NCI-H2196 (cell line): ENCODE results near the gene KCNC3.

Experiments used
- DNase-seq: peaks from one replicate; lab custom pipeline; 2025; ENCODE audit not compliant: unreplicated experiment; lab: John Stamatoyannopoulos, UW

KCNC3 gene

DNA sequence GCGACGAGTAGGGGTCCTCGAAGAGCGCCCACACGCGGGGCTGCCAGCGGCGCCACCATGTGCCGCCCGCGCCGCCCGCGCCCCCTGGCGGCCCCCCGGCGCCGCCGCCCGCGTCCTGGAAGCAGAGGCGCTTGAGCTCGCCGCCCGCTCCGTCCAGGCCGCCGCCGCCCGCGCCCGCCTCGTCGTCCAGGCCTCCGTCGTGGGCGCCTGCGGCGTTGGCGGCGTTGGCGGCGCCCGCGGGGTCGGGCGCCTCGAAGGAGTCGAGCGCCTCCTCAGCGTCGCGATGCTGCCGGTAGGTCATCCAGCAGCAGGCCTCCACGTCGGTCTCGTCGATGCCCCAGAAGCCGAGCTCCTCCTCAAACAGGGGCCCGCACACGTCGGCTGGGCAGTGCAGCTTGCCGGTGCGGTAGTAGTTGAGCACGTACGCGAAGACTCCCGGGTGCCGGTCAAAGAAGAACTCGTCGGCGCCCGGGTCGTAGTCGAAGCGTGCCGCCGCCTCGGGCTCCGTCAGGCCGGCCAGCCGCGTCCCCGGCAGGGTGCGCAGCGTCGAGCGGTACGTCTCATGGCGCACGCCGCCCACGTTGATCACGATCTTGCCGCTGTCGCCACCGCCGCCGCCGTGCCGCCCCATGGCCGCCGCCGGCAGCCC, 829 bp downstream of the KCNC3 start:
- peak; percentile 56 for DNase-seq

DNA sequence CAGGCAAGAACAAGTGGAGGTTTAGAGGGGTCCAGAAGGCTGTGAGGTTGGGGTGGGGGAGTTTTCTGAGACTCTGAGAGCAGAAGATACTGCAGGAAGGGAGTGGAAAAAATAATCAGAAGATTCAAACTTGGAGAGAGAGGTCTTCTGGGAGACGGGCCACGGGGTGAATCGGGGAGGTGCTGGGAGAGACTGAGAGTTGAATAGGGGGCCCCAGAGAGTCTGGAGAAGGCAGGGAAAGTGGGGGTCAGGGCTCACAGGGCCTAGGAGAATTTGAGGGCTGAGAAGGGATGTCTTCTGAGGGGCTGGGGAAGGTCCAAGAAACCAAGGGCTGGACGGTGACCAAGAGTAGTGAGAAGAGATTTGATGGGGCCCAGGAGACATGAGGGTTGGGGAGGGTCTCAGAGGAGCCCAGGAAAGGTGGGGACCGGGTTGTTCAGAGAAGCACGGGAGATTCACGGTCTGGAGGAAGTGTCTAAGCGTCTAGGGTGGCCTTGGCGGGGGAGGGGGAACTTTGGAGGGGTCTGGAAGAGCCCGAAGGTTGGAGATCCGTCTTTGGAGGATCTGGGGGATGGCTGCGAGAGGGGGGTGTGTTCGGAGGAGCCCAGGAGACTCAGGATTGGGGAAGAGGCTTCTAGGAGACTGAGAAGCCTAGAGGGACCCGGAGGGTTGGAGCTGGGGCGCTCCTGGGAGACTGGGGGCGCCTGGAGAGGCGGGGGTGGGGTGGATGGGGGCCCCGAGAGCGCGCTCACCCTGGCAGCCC, 1.5 kb downstream of the KCNC3 start:
- DNase-seq: no peak

DNA sequence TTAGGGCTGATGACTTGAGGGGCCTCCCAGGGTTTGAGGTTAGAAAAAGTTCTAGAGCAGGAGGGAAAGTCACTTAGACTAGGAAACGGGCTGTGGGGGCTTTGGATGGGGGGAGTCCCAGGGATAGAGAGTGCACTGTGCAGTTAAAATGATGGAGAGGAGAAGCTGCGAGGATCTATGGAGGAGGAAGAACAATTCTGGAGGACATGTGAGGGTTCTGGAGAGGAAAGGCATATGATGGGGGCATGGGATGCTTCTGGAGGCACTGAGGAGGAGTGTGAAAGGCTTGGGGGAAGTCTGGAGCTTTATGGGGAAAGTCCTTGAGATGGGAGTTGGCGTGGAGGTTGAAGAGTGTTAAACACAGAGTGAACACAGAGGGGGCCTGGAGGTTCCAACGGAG, 2.2 kb downstream of the KCNC3 start:
- no peak for DNase-seq

DNA sequence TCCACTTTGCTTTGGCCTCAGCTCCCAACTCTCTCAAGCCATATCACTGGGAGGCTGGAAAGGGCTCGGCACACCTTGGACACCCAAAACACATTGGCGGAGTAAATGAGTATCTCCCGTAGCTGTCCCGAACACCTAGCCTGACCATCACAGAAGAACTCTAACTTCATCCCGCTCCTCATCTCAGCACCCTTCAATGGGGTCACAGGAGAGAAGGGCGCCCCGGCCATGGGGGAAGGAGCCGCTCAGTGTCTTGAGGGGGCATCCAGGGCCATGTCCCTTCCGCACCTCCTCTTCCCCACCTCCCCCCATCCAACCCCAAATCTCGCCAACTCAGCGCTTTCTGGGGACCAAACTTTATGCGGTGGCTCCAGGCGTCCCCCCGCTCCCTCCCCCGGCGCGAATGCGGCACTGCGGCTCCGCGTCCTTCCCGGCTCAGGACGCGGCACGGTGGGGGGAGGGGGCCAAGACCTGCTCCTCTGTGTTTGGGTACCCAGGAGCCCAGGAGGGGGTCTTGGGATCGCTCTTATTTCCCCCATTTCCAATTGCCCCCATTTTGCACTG, 3.0 kb downstream of the KCNC3 start:
- DNase-seq: no peak

DNA sequence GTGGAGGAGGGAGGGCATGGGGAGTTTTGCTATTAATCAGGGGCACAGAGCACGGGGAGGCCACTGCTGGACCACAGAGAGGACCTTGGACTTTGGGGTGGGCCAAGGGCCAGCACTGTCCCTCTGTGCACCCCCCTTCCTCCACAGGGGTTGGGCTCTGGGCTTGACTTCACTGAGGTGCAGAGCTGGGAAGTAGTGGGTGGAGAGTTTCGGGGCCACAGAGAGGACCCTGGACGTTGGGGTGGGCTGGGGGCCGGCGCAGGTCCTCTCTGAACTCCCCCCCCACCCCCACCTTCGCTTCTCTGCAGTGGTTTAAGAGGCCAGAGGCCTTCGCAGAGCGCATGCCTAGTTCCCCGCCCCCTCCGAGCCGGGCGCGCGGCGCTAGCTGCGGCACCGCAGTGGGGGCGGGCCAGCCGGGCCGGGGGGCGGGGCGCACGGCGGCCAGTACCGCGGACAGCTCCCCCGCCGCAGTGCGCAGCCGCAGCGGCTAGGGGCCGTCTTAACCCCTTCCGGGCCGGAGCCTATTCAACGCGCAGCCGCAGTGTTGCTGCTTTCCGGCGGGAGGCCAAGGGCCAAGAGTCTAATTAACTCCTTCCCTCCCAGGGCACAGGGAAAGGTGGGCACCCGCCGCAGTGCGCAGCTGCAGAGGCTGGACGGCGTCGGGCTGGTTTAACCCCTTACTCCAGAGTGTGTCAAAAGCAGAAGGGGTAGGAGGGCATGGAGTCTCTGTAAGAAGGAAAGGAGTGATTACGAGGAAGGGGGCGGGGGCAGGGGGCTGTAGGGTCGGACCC, 3.7 kb downstream of the KCNC3 start:
- DNase-seq: peak; percentile 98

DNA sequence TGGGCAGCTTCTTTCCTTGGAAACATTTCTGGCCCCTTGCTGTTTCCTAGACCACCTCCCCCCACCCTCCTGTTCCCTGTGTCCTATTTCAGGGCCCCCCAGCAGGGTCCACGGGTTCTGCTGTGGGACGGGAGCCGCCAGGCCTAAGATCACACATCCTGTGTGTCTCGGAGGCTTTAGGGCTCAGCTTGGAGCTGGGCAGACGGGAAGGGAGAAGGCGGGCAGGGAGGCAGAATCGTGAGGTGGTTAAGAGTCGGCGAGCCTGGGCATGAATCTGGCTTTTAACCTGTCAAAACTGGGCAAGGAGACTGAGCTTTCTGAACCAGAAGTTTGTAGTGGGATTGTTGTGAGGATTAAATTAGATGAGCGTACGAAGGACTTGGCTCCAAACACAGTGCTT, 4.8 kb downstream of the KCNC3 start:
- no peak for DNase-seq

DNA sequence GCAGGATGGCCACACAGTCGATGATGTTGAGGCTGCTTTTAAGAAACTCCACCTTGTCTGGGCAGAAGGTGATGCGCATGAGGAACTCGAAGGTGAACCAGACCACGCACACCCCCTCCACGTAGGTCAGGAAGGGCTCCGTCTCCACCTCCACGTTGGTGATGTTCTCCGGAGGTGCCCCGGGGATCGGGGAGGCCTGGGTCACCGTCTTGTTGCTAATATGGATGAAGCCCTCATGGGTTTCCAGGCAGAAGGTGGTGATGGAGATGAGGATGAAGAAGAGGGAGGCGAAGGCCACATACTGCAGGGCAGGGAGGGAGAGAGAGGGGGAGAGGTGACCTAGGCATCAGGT, 5.4 kb downstream of the KCNC3 start:
- no peak for DNase-seq

DNA sequence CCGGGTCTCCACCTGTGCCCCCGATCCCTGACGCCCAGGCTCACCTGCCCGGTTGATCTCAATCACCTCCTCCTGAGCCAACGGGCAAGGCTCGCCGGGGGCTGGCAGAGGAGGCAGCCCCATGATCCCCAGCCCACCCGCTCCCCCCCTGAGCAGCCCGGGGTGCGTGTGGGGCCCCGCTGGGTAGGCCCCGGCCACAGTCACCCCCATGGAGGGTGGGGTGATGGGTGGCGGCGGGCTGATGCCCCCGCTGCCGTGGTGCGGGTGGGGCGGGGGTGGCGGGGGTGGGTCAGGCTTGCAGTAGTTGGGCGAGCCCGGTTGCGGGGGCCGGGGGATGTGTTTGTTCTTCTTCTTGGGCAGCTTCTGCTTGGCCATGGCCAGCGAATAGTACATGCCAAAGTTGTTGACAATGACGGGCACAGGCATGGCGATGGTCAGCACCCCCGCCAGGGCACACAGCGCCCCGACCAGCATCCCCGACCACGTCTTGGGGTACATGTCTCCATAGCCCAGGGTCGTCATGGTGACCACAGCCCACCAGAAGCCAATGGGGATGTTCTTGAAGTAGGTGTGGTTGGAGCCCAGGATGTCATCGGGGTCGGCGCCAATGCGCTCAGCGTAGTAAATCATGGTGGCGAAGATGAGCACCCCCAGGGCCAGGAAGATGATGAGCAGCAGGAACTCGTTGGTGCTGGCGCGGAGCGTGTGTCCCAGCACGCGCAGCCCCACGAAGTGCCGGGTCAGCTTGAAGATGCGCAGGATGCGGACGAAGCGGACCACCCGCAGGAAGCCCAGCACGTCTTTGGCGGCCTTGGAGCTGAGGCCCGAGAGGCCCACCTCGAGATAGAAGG, 6.0 kb downstream of the KCNC3 start:
- DNase-seq: no peak

DNA sequence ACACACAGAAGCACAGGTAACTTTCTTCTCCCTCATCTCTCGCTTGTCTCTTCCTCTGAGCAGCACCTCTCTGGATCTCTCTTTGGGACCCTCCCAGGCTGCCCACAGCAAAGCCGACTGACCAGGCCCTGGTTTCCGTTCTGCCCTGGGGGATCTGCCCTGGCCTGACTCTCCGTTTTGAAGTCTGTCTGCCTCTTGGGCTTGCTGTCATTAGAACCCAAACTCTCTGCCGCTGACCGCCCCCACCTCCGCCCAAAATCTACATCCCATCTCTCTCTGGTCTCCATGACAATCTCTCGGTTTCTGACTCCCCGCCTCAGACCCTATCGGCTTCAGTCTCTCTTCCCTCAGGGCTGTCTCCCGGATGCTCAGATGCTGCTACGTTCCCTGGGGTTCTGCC, 6.9 kb downstream of the KCNC3 start:
- no peak for DNase-seq

DNA sequence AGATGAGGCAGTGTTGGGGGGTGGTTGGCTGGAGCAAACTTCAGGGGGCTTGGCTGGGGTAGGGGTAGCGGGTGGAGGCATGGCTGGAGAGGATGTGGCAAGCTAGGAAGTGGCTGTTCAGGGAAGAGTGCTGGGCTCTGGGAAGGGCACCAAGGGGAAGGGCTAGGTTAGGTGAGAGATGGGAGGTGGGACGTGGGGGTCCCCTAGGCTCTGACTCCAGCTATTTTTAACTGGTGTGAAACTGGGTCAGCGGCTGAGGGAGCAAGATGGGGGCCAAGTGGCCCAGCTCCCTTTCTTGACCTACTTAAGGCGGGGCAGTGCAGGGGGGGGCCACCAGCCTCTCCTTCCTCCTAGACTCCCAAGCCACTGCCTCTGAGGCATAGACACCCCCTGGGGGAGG, 7.3 kb downstream of the KCNC3 start:
- no peak for DNase-seq

DNA sequence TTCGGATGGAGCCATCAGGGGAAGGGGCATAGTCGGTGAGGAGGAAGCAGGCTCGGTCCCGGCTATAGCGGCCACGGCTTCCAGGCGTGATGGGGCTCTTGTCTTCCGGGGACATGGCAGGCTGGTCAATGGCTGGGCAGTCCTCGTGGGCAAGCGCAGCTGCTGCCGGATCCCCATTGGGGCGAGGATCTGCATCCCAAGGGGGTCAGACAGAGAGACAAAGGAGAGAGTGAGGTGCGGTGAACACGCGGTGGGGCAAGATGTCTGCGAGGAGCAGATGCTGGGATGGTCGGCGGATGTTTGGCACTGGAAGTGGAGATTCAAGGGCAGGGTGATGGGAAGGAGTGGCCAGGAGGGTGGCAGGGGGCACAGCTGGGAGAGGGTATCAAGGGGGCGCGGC, 8.6 kb downstream of the KCNC3 start:
- DNase-seq: no peak

DNA sequence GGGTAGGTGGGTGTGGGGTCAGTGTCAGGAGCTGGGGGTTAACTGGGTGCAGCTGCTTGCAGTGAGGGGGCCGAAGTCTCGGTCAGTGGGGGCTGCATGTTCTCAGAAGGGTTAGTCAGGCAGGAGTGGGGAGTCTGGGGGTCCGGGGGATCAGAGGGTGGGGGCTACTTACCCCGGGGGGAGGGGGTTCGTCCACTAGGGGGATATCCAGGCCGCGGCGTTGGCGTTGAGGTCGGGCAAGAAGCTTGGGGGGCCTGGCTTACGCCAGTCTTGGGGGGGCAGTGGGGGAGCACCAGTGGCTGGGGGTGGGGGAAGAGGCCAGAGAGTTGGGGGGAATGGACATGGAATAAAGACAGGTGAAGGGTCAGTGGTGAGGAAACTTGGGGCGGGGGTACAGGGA, 9.1 kb downstream of the KCNC3 start:
- DNase-seq: no peak

DNA sequence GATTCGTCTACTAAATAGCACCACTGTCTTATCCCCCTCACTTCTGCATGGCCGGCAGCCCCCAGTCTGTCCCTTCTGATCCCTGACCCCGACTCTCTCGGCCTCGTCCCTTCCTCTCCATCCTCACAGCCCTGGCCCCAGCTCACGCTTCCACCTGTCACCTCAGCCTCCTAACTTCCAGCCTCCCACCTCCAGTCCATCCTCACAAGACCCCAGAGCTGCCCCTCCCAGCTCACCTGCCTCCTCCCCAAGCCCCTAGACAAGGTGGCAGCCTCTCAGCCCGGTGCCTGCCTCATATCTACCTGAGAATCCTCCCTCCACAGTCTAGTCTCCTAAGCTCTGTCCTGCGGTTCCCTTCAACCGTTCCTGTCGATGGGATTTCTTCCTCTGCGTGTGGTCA, 10.0 kb downstream of the KCNC3 start:
- DNase-seq: no peak

DNA sequence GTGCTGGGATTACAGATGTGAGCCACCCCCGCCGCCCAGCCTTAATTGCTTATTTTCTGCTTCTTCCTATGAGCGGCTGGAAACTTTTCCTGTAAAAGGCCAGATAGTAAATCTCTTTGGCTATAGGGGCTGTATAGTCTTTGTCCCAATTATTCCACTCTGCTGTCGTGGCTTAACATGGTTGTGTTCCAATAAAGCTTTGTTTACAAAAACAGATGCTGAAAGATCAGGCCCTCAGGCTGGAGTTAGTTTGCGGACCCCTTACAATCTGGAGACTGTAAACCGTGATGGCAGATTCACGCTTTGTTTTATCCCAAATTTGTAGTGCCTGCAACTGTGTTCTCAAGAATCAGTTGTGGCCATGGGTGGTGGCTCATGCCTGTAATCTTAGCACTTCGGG, 10.7 kb downstream of the KCNC3 start:
- DNase-seq: no peak

DNA sequence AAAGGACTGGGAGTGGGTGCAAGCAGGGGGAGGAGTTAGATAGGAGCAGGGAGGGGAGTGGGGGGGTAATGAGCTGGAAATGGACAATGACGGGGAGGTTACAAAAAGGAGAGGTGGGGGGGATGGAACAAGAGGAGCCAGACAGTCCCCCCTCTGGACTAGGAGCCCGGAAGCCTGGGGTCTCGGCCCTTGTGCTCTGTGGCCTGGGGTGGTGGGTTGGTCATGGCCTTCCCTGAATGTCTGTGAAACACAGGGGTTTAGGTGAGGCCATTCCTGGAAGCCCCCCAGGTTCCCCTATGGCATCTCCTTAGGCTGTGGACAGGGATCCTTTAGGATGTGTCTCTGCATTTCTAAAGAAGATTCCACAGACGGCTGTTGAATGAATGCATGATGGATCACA, 12.1 kb downstream of the KCNC3 start:
- no peak for DNase-seq

DNA sequence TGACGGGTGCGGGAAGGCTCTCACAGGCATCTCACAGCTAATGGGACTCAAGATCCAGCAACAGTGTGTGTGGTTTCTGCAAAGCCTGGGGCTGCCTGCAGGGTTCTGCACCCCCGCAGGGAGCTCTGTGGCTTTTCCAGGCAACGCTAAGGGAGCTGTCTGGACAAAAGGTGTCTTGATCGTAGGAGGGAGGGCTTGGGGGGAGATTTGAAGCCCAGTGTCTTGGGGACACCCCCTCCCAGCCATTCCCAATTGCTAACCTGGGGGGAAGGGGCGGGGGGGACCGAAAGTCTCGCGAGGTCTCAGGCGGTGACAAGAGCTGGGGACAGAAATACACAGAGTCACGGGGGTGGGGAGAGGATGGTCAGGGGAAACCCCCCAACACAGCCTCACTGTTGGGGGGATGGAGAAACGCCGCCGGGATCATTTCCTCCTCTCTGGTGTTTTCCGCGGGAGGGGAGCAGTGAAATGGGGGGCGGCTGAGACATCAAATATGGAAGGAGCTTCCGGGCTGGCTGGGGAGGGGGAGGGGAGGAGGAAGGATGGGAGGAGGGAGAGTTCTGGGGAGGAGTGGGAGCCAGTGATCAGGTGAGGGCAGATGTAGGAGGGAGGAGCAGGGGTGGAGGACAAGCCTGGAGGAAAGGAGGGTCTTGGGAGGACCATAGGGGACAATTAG, 13.3 kb downstream of the KCNC3 start:
- peak; percentile 63 for DNase-seq

DNA sequence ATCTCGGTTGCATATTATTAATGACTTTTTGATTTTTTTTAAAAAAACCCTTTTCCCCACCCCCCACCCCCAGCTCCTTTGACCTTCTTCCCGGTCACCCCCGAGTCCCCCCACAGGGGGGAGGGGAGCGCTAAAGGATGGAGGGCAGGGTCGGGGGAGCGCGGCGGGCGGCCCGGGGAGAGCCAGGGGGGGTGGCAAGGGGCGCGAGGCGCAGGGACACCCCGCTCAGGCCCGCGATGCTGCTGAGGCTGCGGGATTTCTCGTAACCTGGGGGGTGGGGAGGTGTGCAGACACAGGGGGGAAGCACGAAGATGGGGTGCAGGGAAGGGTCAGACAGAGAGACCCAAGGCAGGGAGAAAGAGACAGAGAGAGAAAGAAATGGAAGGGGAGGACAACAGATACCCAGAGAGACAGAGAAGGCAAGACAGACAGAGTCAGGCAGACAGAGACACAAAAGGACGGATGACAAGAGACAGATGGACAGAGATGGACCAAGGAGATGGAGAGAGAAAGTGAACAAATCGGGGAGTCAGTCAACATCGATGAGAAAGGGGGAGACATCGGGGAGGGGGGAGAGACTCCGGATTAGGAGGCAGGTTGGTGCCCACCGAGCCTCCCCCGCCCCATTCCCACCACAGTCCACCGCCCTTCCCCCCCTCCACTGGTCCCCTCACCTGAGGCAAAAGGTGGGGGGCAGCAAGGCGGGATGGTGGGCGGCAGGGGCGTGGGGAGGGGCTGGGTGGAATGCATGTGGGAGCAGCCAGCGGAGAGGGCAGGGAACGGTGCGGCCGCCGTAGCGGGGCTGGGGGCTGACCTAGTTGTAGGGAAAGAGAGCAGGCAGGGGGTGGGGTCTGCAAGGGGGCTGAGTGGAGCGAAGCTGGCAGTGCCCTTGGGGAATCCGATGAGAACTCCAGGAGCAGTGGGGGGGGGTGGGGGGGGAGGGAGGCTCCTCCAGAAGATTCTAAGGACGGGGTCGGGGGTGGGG, 14.2 kb downstream of the KCNC3 start:
- no peak for DNase-seq

DNA sequence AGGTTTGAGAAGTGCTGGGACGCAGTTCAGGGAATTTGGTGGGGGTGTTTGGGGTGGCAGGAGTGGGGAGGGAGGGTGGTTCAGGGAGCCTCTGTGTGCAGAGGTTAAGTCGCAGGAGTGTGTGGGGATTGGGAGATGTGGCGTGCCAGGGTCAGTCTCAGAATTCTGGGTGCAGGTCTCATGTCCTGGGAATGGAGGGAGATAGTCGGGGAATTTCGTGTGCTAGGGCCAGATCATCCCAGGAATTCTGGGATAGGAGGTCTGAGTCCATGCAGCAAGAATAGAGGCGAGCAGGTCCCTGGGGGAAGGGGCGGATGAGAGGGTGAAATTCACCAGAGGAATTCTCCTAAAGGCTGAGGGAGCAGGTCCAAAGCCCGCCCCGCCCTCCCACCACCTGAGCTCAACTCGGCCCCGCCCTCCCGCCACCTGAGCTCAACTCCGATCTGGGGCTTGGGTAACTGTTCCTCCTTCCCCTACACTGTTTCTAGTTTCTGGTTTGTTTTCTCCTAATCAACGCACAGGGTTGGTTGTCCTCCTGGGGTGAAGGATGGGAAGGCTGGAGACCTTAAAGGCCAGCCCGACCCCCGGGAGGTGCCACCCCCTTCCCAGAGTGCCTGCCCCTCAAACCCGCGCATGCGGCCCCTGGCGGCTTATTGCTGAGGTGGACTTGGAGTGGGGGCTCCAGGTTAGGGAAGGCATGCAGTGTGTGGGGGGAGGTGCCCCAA, 15.2 kb downstream of the KCNC3 start:
- peak; percentile 26 for DNase-seq
